ENCODE results near the gene BCLAF1. TPM values are rescaled to one million over a fixed set of nuclear protein-coding genes. Genes with fewer than 3 reads are reported as not detected.
"Not testable (repeated sequence)": the region's sequence is repeated elsewhere in the genome, so short reads cannot be mapped to it uniquely, and the experiment has no call there.

BCLAF1 gene
- total RNA-seq, 1 donor, result 558 TPM

DNA sequence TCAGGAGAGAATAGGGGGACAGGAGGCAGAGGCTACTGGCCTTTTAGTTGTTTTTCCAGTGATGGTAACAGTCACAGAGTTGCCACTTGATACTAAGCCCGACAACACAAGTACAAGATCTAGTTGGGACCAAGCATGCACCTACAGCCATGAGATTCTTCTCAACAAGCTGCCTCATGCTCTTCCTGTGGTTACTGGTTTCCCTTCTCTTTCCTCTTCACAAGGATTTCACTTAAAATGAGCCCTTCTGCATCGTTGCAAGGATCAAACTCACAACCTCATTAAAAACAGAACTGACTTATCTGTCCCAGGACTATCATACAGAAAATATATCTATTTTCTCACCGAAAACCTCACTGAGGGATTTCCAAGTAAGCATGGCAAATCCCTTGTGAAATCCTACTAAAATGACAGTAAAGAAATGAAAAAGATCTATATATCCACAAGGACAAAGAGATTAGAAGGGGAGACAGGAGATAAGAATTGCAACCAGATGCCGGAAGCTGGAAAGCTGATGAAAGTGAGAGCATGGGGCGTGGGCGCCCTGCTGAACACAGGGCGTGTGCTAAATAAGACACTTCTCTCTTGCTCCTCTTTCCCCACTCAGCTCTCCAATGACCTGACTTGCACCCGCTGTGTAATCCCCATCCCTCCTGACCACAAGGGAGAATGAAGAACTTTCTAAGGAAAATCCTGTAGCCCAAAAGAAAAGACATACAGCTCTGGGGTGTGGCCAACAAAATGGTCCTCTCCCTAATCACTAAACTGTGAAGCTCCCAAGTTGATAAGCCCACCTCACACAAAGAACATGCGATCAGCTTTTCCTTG, 53.0 kb downstream of the BCLAF1 start:
- H3K4me1 ChIP-seq (ENCODE audit: insufficient read depth, low read length), result peaks cover 11% of the 10 kb centered on the region
- no peaks in the 10 kb centered on the region for H3K9me3 ChIP-seq (ENCODE audit: low read depth, low read length)
- no peak overlapping the region for H3K4me3 ChIP-seq (ENCODE audit: low read length)
- no peaks in the 10 kb centered on the region for H3K27me3 ChIP-seq (ENCODE audit: insufficient read depth, low read length)

DNA sequence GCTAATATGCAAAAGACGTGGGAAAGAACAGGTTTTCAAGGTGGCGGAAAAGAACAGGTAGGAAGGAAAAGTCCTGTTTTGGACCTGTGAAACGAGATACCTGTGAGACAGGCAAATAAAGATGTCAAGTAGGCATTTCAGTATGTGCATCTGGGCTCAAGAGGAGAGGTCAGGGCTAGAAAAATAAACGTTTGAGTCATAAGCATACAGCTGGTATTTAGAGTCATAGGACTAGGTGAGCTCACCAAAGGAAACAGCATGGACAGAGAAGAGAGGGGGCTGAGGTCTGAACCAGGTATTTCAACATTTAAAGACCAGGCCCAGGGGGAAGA, 54.4 kb downstream of the BCLAF1 start:
- Histone ChIP-seq H3K27me3 (ENCODE audit: insufficient read depth, low read length) (no peaks in the 10 kb centered on the region), H3K9me3 (ENCODE audit: low read depth, low read length) (no peaks in the 10 kb centered on the region), H3K4me3 (ENCODE audit: low read length) (no peak overlapping the region), H3K4me1 (ENCODE audit: insufficient read depth, low read length) (peaks cover 11% of the 10 kb centered on the region)

DNA sequence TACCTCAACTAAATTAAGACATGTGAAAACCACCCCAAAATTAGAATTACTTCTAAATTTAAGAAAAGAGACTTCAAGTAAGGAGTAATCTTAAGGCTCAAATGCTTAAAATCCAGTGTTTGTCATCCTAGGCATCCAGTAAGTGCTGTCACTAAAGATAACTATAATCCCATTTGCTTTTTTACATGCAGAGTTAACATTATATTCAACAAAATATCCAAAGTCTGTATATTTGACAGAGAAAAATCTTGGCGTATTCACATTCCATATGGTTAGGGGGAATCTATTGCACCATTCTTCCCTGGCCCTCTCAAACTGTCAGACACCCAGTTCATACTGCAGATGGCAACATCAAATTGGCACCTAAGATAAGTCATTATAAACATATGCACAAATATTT, 56.9 kb downstream of the BCLAF1 start:
- peaks cover 29% of the 10 kb centered on the region for H3K4me1 ChIP-seq (ENCODE audit: insufficient read depth, low read length)
- no peak overlapping the region for H3K4me3 ChIP-seq (ENCODE audit: low read length)
- no peaks in the 10 kb centered on the region for H3K27me3 ChIP-seq (ENCODE audit: insufficient read depth, low read length)

DNA sequence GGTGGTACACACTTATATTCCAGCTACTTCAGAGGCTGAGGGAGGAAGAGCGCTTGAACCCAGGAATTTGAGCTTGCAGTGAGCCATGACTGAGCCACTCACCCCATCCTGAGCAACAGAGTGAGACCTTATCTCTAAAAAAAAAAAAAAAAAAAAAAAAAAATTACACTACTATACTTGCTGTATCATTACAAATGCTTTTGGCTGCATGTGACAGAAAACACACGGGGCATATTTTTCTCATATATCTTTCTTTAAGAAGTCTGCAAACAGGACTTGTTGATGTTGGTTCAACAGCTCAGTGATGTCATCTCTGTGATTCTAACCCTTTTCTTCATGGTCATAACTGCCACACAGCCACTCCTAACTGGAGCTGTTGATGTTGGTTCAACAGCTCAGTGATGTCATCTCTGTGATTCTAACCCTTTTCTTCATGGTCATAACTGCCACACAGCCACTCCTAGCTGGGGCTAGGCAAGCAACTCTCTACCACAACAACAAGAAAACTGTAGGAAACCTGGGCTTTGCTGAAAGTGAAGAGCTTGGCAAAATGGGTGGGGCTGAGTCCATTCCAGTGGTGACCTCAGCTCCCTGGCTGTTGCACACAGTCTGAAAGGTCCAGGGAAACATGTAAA, 59.3 kb downstream of the BCLAF1 start:
- no peak overlapping the region for H3K4me3 ChIP-seq (ENCODE audit: low read length)

More for the DNA sequence above, 56.9 kb downstream of the BCLAF1 start:
- no peaks in the 10 kb centered on the region for H3K9me3 ChIP-seq (ENCODE audit: low read depth, low read length)

DNA sequence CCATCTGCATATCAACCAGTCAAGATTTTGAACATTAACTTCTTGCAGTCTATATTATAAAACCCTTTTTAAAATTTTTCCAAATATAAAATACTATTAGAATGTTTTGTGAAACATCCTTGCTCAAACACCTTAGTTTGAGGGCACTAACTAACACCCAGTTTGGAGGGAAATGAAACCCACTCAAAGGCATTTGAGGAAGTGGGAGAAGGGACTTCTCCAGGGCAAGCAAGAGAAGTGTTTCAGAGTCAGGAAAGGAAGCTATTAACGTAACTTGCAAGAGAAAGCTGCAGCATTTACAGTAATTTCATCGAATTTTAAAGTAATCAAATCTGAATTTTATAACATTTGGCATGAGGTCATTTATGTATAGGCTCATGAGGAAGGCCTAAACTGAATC, 60.8 kb downstream of the BCLAF1 start:
- H3K4me3 ChIP-seq (ENCODE audit: low read length), result no peak overlapping the region
- no peaks in the 10 kb centered on the region for H3K27me3 ChIP-seq (ENCODE audit: insufficient read depth, low read length)
- H3K4me1 ChIP-seq (ENCODE audit: insufficient read depth, low read length), result peaks cover 28% of the 10 kb centered on the region
- no peaks in the 10 kb centered on the region for H3K9me3 ChIP-seq (ENCODE audit: low read depth, low read length)

More for the DNA sequence above, 59.3 kb downstream of the BCLAF1 start:
- Histone ChIP-seq H3K4me1 (ENCODE audit: insufficient read depth, low read length) (peaks cover 28% of the 10 kb centered on the region), H3K9me3 (ENCODE audit: low read depth, low read length) (no peaks in the 10 kb centered on the region), H3K27me3 (ENCODE audit: insufficient read depth, low read length) (no peaks in the 10 kb centered on the region)

DNA sequence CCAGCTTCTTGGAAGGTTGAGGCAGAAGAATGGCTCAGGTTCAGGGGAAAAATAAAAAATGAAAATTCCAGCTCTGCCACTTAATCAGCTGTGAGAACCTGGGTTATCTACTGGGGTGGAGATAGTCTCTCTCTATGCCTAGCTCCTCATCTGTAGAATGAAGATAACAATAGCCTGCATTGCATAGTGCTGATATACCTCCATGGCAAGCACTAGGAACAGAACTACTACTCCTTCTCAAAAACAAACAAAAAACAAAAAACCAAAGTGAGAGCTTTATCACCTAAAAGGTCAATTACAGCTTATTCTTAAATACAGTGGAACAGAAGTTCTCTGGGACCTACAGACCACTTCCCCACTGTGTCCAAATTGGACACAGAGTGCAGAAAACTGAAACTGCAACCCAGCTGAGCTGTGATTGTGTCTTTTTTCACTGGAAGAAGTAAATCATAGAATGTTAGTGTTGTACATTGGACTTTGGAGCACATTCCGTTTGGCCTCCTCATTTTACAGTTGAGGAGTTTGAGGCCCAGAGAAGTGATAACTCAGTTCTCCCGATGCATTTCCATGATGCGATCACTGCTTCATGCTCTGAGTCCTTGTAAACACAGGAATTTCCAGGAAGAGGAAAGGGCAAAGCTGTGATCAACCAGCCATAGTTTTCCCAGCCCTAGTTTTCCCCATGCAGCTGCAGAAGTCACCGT, 62.8 kb downstream of the BCLAF1 start:
- Histone ChIP-seq H3K4me3 (ENCODE audit: low read length) (no peak overlapping the region), H3K27me3 (ENCODE audit: insufficient read depth, low read length) (no peaks in the 10 kb centered on the region), H3K4me1 (ENCODE audit: insufficient read depth, low read length) (peaks cover 28% of the 10 kb centered on the region), H3K9me3 (ENCODE audit: low read depth, low read length) (no peaks in the 10 kb centered on the region)

DNA sequence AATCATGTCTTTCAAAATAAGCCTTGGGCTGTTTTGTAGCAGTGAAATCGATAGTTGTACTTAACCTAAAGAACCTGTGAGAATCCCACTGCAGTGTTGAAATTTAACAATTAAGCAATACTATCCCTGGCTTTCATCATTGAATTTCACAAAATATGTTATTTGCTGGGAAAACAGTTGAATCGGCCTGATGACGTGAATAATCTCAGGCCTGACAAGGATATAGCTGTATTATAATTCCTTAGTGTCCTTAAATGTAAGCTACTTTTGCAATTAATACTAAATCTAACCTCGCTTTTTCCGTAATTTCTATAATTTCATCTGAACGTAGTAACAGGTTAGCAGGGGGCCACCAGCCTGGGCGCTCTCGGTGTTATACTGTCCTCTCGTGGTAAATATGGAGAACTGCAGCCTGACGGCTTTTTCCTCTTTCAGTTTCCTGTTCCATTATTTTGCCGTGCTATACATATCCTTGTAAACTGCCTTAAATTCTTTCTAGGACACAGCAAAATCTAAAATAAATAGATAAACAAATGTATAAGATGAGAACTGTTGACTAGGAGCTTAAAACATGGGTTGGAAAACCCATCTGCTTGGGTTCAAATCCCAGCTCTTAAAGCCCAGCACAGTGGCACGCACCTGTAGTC, 63.5 kb downstream of the BCLAF1 start:
- H3K4me1 ChIP-seq (ENCODE audit: insufficient read depth, low read length), result peaks cover 28% of the 10 kb centered on the region
- no peaks in the 10 kb centered on the region for H3K27me3 ChIP-seq (ENCODE audit: insufficient read depth, low read length)
- H3K9me3 ChIP-seq (ENCODE audit: low read depth, low read length), result no peaks in the 10 kb centered on the region
- no peak overlapping the region for H3K4me3 ChIP-seq (ENCODE audit: low read length)

DNA sequence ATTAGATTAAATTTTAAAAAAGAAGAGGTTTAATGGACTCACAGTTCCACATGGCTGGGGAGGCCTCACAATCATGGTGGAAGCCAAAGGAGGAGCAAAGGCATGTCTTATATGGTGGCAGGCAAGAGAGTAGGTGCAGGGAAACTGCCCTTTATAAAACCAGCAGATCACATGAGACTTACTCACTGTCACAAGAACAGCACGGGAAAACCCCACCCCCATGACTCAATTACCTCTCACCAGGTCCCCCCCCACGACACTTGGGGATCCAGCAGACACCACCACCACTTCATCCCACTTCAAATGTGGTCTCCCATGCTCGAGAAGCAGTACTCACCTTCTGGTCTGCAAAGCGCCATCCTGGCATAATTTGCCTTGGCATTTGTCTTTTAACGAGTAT, 64.2 kb downstream of the BCLAF1 start:
- no peak overlapping the region for H3K4me3 ChIP-seq (ENCODE audit: low read length)
- no peaks in the 10 kb centered on the region for H3K9me3 ChIP-seq (ENCODE audit: low read depth, low read length)
- H3K4me1 ChIP-seq (ENCODE audit: insufficient read depth, low read length), result peaks cover 28% of the 10 kb centered on the region
- no peaks in the 10 kb centered on the region for H3K27me3 ChIP-seq (ENCODE audit: insufficient read depth, low read length)

DNA sequence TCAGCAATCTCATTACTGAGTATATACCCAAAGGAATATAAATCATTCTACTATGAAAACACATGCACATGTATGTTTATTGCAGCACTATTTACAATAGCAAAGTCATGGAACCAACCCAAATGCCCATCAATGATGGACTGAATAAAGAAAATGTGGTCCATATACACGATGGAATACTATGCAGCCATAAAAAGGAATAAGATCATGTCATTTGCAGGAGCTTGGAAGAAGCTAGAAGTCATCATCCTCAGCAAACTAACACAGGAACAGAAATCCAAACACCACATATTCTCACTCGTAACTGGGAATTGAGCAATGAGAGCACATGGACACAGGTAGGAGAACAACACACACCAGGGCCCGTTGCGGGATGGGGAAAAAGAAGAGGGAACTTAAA, 64.7 kb downstream of the BCLAF1 start:
- H3K9me3 ChIP-seq (ENCODE audit: low read depth, low read length); H3K27me3 ChIP-seq (ENCODE audit: insufficient read depth, low read length); H3K4me3 ChIP-seq (ENCODE audit: low read length): not testable (repeated sequence)
- H3K4me1 ChIP-seq (ENCODE audit: insufficient read depth, low read length), result peaks cover 28% of the 10 kb centered on the region

DNA sequence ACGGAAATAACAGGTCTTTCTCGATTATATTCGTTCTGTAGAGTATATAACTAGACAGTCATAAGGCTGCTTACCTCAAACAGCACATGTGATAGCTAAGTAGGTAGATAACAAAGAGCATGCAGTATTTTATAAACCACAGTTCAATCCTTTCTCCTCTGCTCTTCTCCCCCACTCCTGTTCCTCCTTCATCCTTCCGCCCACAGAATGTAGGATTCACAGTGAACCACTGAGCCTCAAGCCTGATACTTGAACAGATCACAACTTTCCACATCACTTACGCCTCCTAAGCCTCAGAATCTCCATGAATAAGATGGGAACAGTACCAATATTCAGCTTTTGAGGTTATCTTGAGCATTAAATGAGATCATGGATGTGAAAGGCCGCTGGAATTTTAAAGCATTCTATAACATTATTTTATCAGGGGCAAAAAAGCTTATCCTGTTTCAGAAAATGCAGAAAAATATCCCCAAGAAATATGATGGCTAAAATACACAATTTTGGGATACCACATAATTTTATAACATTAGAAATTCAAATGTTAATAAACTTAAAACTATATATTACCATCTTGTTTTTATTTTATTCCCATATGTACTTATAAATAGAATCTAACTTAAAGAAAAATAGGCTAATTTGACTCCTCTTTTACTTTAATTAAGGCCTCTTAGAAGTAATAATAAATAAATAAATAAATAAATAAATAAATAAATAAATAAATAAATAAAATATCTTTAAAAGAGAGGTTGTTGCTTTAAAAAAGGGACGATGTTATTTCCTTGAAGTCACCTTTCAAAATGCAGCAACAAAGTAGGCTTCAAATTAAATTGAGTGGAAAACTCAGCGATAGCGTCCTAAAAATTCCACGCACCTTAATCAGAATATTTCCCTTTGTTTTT, 72.9 kb downstream of the BCLAF1 start:
- H3K4me3 ChIP-seq (ENCODE audit: low read length), result no peak overlapping the region
- H3K4me1 ChIP-seq (ENCODE audit: insufficient read depth, low read length), result peaks cover 8% of the 10 kb centered on the region
- no peaks in the 10 kb centered on the region for H3K9me3 ChIP-seq (ENCODE audit: low read depth, low read length)
- H3K27me3 ChIP-seq (ENCODE audit: insufficient read depth, low read length), result no peaks in the 10 kb centered on the region

DNA sequence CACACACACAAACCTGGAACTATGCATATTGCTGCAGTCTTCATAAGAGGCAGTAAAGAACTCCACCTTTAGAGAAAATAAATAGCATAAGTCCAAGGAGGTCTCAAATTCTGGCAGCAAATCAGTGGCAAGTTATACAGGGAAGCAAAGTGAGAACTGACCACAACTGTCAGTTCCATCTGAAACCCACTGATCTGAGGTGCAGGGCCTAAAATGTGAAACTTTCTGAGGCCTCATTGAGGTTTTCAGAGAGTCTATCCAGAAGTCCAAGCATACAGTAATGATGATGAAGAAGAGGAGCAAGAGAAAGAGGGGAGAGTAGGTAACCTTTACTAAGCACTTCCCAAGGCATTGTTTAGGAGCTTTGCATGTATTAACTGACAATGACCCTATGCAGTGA, 75.8 kb downstream of the BCLAF1 start:
- H3K4me3 ChIP-seq (ENCODE audit: low read length), result no peak overlapping the region
- H3K27me3 ChIP-seq (ENCODE audit: insufficient read depth, low read length), result no peaks in the 10 kb centered on the region
- peaks cover 8% of the 10 kb centered on the region for H3K4me1 ChIP-seq (ENCODE audit: insufficient read depth, low read length)
- no peaks in the 10 kb centered on the region for H3K9me3 ChIP-seq (ENCODE audit: low read depth, low read length)

DNA sequence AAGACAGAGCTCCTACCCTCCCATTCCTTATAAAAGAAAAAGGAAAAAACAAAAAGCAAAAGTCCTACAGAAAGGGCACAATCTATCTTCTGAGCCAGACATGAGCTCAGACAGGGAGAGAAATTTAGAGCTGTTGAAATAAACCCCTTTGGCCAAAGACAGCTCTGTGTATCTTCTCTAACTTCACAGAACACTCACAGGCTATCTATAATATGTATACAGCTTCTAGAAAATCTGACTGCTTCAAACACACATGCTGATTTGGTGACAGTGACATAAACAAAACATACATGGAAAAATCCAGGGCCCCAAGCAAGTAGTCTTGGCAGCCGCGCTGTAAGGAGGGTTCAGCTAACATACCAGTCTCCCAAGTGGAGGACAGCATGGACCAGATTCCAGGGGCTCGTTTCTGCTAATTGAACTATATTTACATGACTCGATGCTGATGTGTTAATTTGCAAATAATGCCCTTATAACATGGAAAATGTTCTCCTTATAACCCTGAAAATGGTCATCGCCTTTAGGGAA, 76.6 kb downstream of the BCLAF1 start:
- H3K27me3 ChIP-seq (ENCODE audit: insufficient read depth, low read length), result no peaks in the 10 kb centered on the region
- no peak overlapping the region for H3K4me3 ChIP-seq (ENCODE audit: low read length)
- H3K9me3 ChIP-seq (ENCODE audit: low read depth, low read length), result no peaks in the 10 kb centered on the region
- peaks cover 8% of the 10 kb centered on the region for H3K4me1 ChIP-seq (ENCODE audit: insufficient read depth, low read length)

DNA sequence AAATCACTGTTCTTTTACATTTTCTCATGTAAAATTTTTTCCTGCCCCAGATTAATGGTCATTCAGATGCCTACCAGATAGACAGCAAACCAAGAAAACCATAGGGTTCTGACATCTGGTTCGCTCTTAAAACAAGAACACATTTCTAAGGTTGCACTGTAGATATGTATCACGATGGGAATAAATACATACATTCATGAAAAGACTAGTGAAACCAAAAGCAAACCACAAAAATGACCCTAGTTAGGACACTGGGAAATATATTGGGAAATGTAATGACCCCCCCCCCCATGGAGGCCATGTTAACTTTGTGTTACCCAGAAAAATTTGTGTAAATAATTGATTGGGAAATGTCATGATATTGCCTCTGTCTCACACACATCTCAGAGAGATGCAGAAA, 77.0 kb downstream of the BCLAF1 start:
- no peaks in the 10 kb centered on the region for H3K9me3 ChIP-seq (ENCODE audit: low read depth, low read length)
- H3K4me3 ChIP-seq (ENCODE audit: low read length), result no peak overlapping the region
- no peaks in the 10 kb centered on the region for H3K27me3 ChIP-seq (ENCODE audit: insufficient read depth, low read length)
- peaks cover 8% of the 10 kb centered on the region for H3K4me1 ChIP-seq (ENCODE audit: insufficient read depth, low read length)

Measured in mononuclear cell (primary cell).